ENCODE results near the gene ASPM.

Gene ASPM

DNA sequence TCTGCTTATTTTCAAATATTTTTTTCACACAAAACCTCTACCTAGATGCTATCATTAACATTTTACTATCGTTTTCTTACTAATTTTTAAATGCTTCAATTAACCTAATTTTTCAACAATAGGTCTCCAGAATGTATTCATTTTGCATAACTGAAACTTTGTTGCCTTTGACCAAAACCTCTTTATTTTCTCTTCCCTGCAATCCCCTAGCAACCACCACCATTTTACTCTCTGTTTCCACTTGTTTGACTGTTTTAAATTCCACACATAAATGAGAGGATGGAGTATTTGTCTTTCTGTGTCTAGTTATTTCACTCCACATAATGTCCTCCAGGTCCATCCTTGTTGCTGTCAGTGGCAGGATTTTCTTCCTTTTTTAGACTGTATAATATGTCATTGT is 69.9 kb downstream of the ASPM start:
- DNase-seq (ENCODE audit: low spot score) = no peak

DNA sequence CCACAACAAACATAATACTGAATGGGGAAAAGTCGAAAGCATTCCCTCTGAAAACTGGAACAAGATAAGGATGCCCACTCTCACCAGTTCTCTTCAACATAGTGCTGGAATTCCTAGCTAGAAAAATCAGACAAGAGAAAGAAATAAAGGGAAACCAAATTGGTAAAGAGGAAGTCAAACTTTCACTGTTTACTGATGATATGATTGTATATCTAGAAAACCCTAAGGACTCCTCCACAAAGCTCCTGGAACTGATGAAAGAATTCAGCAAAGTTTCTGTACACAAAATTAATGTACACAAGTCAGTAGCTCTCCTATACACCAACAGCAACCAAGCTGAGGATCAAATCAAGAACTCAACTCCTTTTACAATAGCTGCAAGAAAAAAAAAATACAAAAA is 72.5 kb downstream of the ASPM start:
- DNase-seq (ENCODE audit: low spot score) = no peak

GRCh38 chr1:197067457-197067818 is 79.0 kb downstream of the ASPM start:
- no peak for DNase-seq (ENCODE audit: low spot score)

GRCh38 chr1:197066719-197067456 is 79.6 kb downstream of the ASPM start, which contains the start of gene F13B:
Gene F13B (minus strand): TSS chr1:197067260. CDS start chr1:197067223, 37 bp downstream.
- DNase-seq (ENCODE audit: low spot score) = no peak

DNA sequence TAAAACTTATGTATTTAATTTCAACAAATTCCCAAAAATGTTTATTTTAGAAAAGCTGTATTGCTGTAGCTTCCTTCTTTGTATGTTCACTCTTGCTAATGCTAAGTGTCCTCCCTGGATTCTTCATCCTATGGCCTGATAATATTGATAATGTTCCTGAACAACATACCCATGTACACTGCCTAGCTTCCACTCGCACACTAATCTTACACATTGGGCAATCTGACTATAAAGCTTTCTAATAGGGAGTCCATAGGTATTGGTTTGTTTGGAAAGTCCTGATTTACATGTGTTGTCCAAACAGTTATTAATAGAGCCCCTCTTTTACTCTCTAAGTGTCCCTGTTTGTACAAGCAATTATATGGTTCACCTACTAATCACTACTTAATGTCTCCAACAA is 80.2 kb downstream of the ASPM start:
- DNase-seq (ENCODE audit: low spot score) = no peak

DNA sequence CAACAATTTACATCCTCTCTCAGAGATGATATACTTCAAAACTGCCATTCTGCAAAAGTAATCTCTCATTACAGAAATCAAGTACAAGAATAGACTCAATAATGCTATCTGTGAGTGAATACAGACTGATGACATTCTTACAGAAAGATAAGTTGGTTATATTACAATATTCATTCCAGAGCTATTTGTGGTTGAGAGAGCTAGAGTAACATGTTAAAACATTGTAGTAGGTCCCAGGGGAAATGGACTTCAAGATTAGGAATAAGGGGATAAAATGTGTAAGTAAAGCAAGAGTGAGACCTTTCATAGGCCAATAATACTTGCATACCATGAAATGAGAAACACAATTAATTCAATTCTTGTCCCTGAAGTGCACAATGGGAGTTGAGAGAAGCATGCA is 80.9 kb downstream of the ASPM start:
- no peak for DNase-seq (ENCODE audit: low spot score)

DNA sequence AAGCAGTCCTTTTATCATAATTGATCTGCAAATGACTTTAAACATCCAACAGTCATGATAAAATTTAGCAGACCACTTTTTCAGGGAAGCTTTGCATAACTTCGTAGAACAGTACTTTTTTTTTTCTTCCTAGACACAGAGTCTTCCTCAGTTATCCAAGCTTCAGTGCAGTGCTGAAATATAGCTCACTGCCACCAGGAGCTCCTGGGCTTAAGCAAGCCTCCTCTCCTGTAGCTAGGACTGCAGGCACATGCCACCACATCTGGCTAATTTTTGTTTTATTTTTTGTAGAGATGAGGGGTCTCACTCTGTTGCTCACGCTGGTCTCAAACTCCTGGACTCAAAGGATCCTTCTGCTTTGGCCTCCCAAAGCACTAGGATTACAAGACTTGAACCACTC is 83.3 kb downstream of the ASPM start:
- no peak for DNase-seq (ENCODE audit: low spot score)

- no peak for DNase-seq (ENCODE audit: low spot score)
These were observed 83.8 kb downstream of the ASPM start for GRCh38 chr1:197062692-197063091.

- no peak for DNase-seq (ENCODE audit: low spot score)
These were observed 97.4 kb downstream of the ASPM start for GRCh38 chr1:197049100-197049499.

- DNase-seq (ENCODE audit: low spot score) = no peak
These were observed 103.7 kb downstream of the ASPM start for GRCh38 chr1:197042676-197043341.

- DNase-seq (ENCODE audit: low spot score) = no peak
These were observed 104.7 kb downstream of the ASPM start for GRCh38 chr1:197041486-197042353.

- no peak for DNase-seq (ENCODE audit: low spot score)
These were observed 109.6 kb downstream of the ASPM start for GRCh38 chr1:197036861-197037260.

GRCh38 chr1:197034631-197035339 is 111.7 kb downstream of the ASPM start:
- peak; percentile 48 for DNase-seq (ENCODE audit: low spot score)

Measured in kidney tubule cell (primary cell).